Measurements from ENCODE around the gene OR8D1. TPM values are rescaled to one million over a fixed set of nuclear protein-coding genes. Genes with fewer than 3 reads are reported as not detected.

OR8D1 gene
- total RNA-seq, 1 experiment from 2014 or later: not detected

- no peak overlapping the region for H3K9ac ChIP-seq (ENCODE audit: low read length)
- no TSS peak for BruUV-seq (replicated peaks)
- H2AFZ ChIP-seq (ENCODE audit: low read depth, low read length, poor library complexity, severe bottlenecking): no peak overlapping the region
- no peaks in the 10 kb centered on the region for H3K9me2 ChIP-seq (ENCODE audit: insufficient read depth)
- intact Hi-C loops (cut with micrococcal nuclease): no loop called here
- ChIA-PET POLR2A (no interaction called here), CTCF (no interaction called here), RAD21 (ENCODE audit: low non-redundant PET in 1 of 2, low total read pairs in 2 of 2, uncharacterized antibody in 2 of 2, unreplicated experiment in 2 of 2) (no interaction called here)
- no peak for DNase-seq (ENCODE audit: low read depth, low spot score)
- peaks cover 7% of the 10 kb centered on the region; the same call in 1 of the 2 replicates for H3K27me3 ChIP-seq (ENCODE audit: insufficient read depth, low read length)
- no peak overlapping the region for H3K27ac ChIP-seq (ENCODE audit: low read depth, low read length)
- TF ChIP-seq, protein P1, sequence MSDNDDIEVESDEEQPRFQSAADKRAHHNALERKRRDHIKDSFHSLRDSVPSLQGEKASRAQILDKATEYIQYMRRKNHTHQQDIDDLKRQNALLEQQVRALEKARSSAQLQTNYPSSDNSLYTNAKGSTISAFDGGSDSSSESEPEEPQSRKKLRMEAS (IDR thresholded peaks at IDR 0.05): no peak
- no peak for TF ChIP-seq CTCF (IDR thresholded peaks at IDR 0.05 in 2 of 3, conservative IDR thresholded peaks at IDR 0.05 in 1 of 3; ENCODE audit: borderline replicate concordance in 1 of 3, insufficient read depth in 1 of 3, low read depth in 2 of 3, low read length in 2 of 3)
- no peak for TF ChIP-seq ZNF274 (IDR thresholded peaks at IDR 0.05; ENCODE audit: low read depth, low read length)
- TF ChIP-seq POLR2AphosphoS5 (IDR thresholded peaks at IDR 0.05; ENCODE audit: low read depth, low read length): no peak
- no peak for TF ChIP-seq FOSL1 (IDR thresholded peaks at IDR 0.05; ENCODE audit: low read depth)
- TF ChIP-seq JUND (IDR thresholded peaks at IDR 0.05): no peak
- ATAC-seq: no peak
- no peak overlapping the region for H3K4me2 ChIP-seq (ENCODE audit: low read length)
- H3K4me1 ChIP-seq (ENCODE audit: control insufficient read depth in 1 of 2, insufficient read depth in 2 of 2, low read length in 2 of 2): no peaks in the 10 kb centered on the region
- no peaks in the 10 kb centered on the region for H3K79me2 ChIP-seq (ENCODE audit: insufficient read depth, low read length)
- no peaks in the 10 kb centered on the region for H3K9me3 ChIP-seq (ENCODE audit: control insufficient read depth in 1 of 2, insufficient read depth in 1 of 2, low read depth in 1 of 2, low read length in 2 of 2)
- H3K36me3 ChIP-seq (ENCODE audit: control insufficient read depth in 1 of 2, insufficient read depth in 2 of 2, low read length in 2 of 2): no peaks in the 10 kb centered on the region
- no peak overlapping the region for H3K4me3 ChIP-seq (replicated peaks in 1 of 2; ENCODE audit: low read depth in 1 of 2, low read length in 2 of 2)
- H4K20me1 ChIP-seq (ENCODE audit: insufficient read depth): no peaks in the 10 kb centered on the region
These were observed 12.2 kb downstream of the OR8D1 start for GRCh38 chr11:124301548-124301947.

- no TSS peak for BruUV-seq (replicated peaks)
- DNase-seq (ENCODE audit: low read depth, low spot score): no peak
- CTCF ChIA-PET: no interaction called here
These were observed 15.8 kb downstream of the OR8D1 start for GRCh38 chr11:124297921-124298320.

More at GRCh38 chr11:124297921-124298320, 15.8 kb downstream of the OR8D1 start:
- Histone ChIP-seq H3K79me2 (ENCODE audit: insufficient read depth, low read length) (no peaks in the 10 kb centered on the region), H3K4me2 (ENCODE audit: low read length) (no peak overlapping the region), H2AFZ (ENCODE audit: low read depth, low read length, poor library complexity, severe bottlenecking) (no peak overlapping the region), H3K9ac (ENCODE audit: low read length) (no peak overlapping the region), H3K9me2 (ENCODE audit: insufficient read depth) (no peaks in the 10 kb centered on the region), H3K4me1 (ENCODE audit: control insufficient read depth in 1 of 2, insufficient read depth in 2 of 2, low read length in 2 of 2) (no peaks in the 10 kb centered on the region), H3K4me3 (replicated peaks in 1 of 2; ENCODE audit: low read depth in 1 of 2, low read length in 2 of 2) (no peak overlapping the region), H3K27me3 (ENCODE audit: insufficient read depth, low read length) (0 out of 2 replicates have a peak, but pooled peaks cover under 1% of the 10 kb centered on the region), H4K20me1 (ENCODE audit: insufficient read depth) (no peaks in the 10 kb centered on the region), H3K9me3 (ENCODE audit: control insufficient read depth in 1 of 2, insufficient read depth in 1 of 2, low read depth in 1 of 2, low read length in 2 of 2) (no peaks in the 10 kb centered on the region), H3K36me3 (ENCODE audit: control insufficient read depth in 1 of 2, insufficient read depth in 2 of 2, low read length in 2 of 2) (no peaks in the 10 kb centered on the region), H3K27ac (ENCODE audit: low read depth, low read length) (no peak overlapping the region)
- ChIA-PET POLR2A (no interaction called here), RAD21 (ENCODE audit: low non-redundant PET in 1 of 2, low total read pairs in 2 of 2, uncharacterized antibody in 2 of 2, unreplicated experiment in 2 of 2) (no interaction called here)
- intact Hi-C loops (cut with micrococcal nuclease): no loop called here
- no peak for TF ChIP-seq EZH2phosphoT487 (IDR thresholded peaks at IDR 0.05; ENCODE audit: borderline replicate concordance)
- TF ChIP-seq, protein P1 (IDR thresholded peaks at IDR 0.05): no peak
- no peak for ATAC-seq
